GM23338 (cell line): ENCODE results near the gene FGF2.

Experiments used
- EZH2phosphoT487 ChIP-seq: fragments of 200-600 bp; sonication (generic); IDR thresholded peaks from one replicate; pipeline ENCODE4 v1.8.1; 2018; ENCODE audit warnings: antibody characterized with exemption; ENCODE audit not compliant: unreplicated experiment
- TF ChIP-seq, protein P1 (sequence below), 2 experiments: fragments of 200-600 bp in 1 of 2; sonication (generic) in 1 of 2; conservative IDR thresholded peaks; 2 replicates each; pipeline versions ENCODE4 v1.5.1 to v1.6.1; 2016 to 2017; ENCODE audit warnings: antibody characterized with exemption in 2 of 2, low read depth in 2 of 2, mild to moderate bottlenecking in 2 of 2, moderate library complexity in 1 of 2
- TF ChIP-seq, protein P2 (sequence below): IDR thresholded peaks from 2 replicates; pipeline ENCODE4 v1.6.1; 2016; ENCODE audit warnings: antibody characterized with exemption

DNA sequence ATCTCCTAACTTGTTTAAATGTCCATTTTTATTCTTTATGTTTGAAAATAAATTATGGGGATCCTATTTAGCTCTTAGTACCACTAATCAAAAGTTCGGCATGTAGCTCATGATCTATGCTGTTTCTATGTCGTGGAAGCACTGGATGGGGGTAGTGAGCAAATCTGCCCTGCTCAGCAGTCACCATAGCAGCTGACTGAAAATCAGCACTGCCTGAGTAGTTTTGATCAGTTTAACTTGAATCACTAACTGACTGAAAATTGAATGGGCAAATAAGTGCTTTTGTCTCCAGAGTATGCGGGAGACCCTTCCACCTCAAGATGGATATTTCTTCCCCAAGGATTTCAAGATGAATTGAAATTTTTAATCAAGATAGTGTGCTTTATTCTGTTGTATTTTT lies 68.2 kb downstream of the FGF2 start:
- TF ChIP-seq, protein P1, sequence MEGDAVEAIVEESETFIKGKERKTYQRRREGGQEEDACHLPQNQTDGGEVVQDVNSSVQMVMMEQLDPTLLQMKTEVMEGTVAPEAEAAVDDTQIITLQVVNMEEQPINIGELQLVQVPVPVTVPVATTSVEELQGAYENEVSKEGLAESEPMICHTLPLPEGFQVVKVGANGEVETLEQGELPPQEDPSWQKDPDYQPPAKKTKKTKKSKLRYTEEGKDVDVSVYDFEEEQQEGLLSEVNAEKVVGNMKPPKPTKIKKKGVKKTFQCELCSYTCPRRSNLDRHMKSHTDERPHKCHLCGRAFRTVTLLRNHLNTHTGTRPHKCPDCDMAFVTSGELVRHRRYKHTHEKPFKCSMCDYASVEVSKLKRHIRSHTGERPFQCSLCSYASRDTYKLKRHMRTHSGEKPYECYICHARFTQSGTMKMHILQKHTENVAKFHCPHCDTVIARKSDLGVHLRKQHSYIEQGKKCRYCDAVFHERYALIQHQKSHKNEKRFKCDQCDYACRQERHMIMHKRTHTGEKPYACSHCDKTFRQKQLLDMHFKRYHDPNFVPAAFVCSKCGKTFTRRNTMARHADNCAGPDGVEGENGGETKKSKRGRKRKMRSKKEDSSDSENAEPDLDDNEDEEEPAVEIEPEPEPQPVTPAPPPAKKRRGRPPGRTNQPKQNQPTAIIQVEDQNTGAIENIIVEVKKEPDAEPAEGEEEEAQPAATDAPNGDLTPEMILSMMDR (conservative IDR thresholded peaks at IDR 0.05; ENCODE audit: low read depth in 2 of 2), result 0 out of 4 replicates have a peak, but pooled peaks of 1 of the 2 experiments have one; percentile 13
- TF ChIP-seq, protein P2, sequence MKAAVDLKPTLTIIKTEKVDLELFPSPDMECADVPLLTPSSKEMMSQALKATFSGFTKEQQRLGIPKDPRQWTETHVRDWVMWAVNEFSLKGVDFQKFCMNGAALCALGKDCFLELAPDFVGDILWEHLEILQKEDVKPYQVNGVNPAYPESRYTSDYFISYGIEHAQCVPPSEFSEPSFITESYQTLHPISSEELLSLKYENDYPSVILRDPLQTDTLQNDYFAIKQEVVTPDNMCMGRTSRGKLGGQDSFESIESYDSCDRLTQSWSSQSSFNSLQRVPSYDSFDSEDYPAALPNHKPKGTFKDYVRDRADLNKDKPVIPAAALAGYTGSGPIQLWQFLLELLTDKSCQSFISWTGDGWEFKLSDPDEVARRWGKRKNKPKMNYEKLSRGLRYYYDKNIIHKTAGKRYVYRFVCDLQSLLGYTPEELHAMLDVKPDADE, result no peak
- no peak for TF ChIP-seq EZH2phosphoT487
